HS-5 (cell line): Measurements from ENCODE around the gene PPP1R3D.
"Not testable (repeated sequence)": the region's sequence is repeated elsewhere in the genome, so short reads cannot be mapped to it uniquely, and the experiment has no call there.

Source experiments
- DNase-seq: peaks from one replicate; pipeline ENCODE4 v3.0.0-alpha.2; 2012; ENCODE audit warnings: low read depth

PPP1R3D gene

DNA sequence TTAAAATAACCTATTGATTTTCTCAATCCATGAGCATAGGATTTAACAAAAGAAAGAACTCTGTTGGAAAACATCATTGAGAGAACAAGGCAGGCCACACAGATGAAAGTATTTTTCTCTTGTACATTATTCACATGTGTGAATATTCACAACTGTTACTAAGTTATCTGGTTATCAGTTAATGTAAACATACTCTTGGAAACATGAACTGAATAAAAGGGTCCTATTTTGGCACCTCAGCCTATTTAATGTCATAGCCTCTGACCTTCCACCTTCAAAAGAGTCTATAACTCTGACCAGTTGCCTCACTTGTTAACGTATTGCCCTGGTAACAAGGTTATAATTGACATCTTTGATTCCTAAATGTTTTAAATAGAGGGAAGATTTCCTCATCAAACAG lies 14.7 kb downstream of the PPP1R3D start:
- no peak for DNase-seq

DNA sequence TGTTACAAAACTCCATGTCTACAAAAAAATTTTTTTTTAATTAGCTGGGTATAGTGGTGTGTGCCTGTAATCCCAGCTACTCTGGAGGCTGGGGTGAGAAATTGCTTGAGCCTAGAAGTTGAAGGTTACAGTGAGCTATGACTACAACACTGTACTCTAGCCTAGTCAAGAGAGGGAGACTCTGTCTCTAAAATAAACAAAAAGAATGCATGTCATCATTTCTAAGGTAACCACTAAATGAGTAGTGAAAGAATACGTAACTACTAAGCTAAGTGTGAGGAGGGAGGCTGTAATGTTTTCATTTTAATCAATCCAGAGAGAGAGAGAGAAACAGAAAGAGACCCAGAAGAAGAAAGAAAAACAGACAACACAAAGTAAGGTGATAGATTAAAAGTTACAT lies 16.6 kb downstream of the PPP1R3D start:
- DNase-seq, result no peak

DNA sequence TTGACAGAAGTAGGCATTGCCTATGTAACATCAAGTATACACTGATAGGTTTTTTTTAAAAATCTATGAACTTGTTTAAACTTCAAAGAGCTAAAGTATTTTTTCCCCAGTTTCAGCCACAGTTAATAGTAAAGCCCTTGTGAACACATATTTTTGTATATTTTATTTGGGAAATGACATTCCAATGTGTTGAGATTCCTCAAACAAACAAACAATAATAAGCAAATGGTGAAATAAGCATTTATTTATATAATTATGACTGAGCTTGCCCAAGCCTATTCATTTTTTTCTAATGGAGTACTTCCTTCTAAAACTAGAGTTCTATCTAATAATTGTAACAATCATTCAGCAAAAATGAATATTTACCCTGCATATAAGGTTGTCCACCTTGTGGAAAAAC lies 19.2 kb downstream of the PPP1R3D start:
- DNase-seq, result no peak

GRCh38 chr20:59912609-59913008 lies 27.5 kb downstream of the PPP1R3D start:
- DNase-seq, result no peak

GRCh38 chr20:59911041-59911440 lies 29.1 kb downstream of the PPP1R3D start:
- DNase-seq, result no peak

- DNase-seq, result no peak
Observed at GRCh38 chr20:59908855-59909254, 31.2 kb downstream of the PPP1R3D start.

- DNase-seq, result no peak
Observed at GRCh38 chr20:59903621-59904020, 36.5 kb downstream of the PPP1R3D start.

DNA sequence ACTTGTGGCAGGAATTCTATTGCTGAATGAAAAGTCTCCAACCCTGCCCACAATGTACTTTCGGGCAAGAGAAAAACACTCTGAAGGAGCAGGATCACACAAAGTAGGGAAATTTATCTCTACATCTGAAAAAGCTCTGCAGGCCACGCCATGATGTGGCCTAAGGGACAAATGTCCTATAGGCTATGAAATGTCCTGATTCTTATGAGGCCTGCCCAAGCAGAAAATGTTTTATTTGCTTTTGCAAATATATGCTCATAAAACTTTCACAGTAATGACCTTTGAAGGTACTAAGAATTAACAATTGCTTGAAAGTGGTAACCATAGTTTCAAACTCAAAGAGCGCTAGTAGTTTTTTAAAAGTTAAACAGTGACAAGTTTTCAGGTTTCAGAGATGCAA lies 37.6 kb downstream of the PPP1R3D start:
- DNase-seq, result no peak

DNA sequence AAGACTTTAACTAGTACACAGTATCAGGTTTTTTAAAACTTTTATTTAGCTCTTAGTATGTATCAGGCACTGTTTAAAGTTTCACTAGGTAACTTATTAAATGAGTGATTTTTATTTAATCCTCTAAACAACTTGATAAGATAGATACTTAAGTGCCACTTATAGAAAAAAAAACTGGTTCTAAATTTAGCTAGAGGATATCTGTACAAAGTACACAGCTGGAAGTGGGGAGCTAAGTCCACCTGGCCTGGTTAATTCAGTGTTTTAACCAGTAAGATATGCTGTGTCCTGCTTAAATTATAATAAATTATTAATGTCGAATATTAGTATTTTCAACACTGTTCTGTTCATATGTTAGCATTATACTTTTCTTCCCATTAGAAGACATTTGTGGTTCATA lies 44.2 kb downstream of the PPP1R3D start:
- no peak for DNase-seq

DNA sequence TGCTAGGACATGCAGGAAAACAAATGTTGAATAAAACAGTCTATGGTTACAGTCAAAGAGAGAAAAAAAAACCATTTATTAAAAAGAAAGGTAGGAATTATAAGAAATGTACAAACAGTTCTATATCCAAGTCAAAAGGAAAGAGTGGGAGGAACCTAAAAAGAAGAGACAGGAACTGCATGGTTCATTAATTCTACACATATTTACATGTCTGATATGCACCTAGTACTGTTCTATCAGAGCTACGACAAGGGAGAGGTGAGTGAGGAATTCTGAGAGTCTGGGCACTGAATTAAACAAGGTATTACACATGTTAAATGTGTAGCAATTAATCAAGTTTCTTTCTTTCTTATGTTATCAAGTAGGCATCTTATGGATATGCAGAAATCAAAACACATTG lies 48.5 kb downstream of the PPP1R3D start:
- no peak for DNase-seq

DNA sequence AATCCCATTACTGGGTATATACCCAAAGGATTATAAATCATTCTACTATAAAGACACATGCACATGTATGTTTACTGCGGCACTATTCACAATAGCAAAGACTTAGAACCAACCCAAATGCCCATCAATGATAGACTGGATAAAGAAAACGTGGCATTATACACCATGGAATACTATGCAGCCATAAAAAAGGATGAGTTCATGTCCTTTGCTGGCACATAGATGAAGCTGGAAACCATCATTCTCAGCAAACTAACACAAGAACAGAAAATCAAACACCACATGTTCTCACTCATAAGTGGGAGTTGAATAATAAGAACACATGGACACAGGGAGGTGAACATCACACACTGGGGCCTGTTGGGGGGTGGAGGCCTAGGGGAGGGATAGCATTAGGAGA lies 50.1 kb downstream of the PPP1R3D start:
- DNase-seq, result not testable (repeated sequence)

DNA sequence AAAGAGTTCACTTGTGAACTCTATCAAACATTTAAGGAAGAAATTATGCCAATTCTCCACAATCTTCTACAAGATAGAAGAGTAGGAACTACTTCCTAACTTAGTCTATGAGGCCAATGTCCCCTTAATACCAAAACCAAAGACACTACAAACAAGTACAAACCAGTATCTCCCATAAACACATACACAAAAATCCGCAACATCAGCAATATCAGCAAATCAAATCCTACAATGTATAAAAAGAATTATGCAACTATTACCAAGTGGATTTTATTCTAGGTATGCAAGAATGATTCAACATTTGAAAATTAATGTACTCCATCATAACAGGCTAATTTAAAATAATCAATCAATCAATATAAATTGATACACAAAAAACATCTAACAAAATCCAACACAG lies 52.1 kb downstream of the PPP1R3D start:
- DNase-seq, result no peak
